ENCODE measurements around the gene MPRIP. TPM values are rescaled to one million over a fixed set of nuclear protein-coding genes. Genes with fewer than 3 reads are reported as not detected.

Gene MPRIP
- polyA plus RNA-seq, 1 donor (not counting 4 experiments of a cell fraction or from before 2014, with no cell fraction given), result 113 TPM

DNA sequence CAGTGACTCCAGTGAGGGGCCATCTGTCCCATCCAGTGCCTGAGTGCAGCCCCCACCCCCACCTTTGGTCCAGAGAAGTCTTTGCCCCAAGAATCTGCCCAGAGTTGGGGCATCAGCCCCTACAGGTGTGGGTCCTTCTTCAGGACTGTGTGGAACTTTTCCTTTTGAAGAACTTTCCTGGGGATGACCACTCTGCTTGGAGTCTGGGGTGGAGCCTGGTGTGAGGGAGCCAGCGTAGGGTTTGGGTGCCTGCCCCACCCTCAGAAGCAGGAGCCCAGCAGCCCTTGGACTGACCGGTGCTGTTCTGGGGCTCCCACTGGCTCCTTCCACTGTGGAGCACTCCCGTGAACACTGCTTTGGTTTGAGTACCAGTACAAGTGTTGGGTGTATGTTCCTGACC is 19.3 kb downstream of the MPRIP start:
- H3K4me1 ChIP-seq (ENCODE audit: control insufficient read depth, extremely low read depth, insufficient read depth, low read length), result peaks cover 19% of the 10 kb centered on the region
- H4K20me1 ChIP-seq (ENCODE audit: control insufficient read depth, extremely low read depth, insufficient read depth, low read length), result peaks cover 24% of the 10 kb centered on the region
- H3K4me3 ChIP-seq (ENCODE audit: control insufficient read depth in 2 of 3, extremely low read depth in 1 of 3, insufficient read depth in 2 of 3, low read depth in 1 of 3, low read length in 3 of 3), result no peak overlapping the region
- DNase-seq (ENCODE audit: low read depth, low spot score) (no peak), FAIRE-seq (no peak)
- TF ChIP-seq, protein P1, sequence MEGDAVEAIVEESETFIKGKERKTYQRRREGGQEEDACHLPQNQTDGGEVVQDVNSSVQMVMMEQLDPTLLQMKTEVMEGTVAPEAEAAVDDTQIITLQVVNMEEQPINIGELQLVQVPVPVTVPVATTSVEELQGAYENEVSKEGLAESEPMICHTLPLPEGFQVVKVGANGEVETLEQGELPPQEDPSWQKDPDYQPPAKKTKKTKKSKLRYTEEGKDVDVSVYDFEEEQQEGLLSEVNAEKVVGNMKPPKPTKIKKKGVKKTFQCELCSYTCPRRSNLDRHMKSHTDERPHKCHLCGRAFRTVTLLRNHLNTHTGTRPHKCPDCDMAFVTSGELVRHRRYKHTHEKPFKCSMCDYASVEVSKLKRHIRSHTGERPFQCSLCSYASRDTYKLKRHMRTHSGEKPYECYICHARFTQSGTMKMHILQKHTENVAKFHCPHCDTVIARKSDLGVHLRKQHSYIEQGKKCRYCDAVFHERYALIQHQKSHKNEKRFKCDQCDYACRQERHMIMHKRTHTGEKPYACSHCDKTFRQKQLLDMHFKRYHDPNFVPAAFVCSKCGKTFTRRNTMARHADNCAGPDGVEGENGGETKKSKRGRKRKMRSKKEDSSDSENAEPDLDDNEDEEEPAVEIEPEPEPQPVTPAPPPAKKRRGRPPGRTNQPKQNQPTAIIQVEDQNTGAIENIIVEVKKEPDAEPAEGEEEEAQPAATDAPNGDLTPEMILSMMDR (optimal IDR thresholded peaks at IDR 0.05 in 1 of 3, IDR thresholded peaks at IDR 0.05 in 1 of 3, conservative IDR thresholded peaks at IDR 0.05 in 1 of 3; ENCODE audit: extremely low read depth in 1 of 3, insufficient read depth in 2 of 3, low read length in 3 of 3), result no peak
- no peak for TF ChIP-seq EZH2 (IDR thresholded peaks at IDR 0.05; ENCODE audit: low read length)
- peaks cover 100% of the 10 kb centered on the region for H3K79me2 ChIP-seq (ENCODE audit: control insufficient read depth, insufficient read depth, low read length)
- no peak overlapping the region for H2AFZ ChIP-seq (ENCODE audit: control insufficient read depth, low read length)
- no peaks in the 10 kb centered on the region for H3K27me3 ChIP-seq (ENCODE audit: control insufficient read depth, extremely low read depth, insufficient read depth, low read length)
- H3K9me3 ChIP-seq (ENCODE audit: control insufficient read depth, low read depth, low read length), result no peaks in the 10 kb centered on the region
- H3K27ac ChIP-seq (ENCODE audit: control insufficient read depth, insufficient read depth, low read length), result no peak overlapping the region
- no peak overlapping the region for H3K4me2 ChIP-seq (ENCODE audit: control insufficient read depth, extremely low read depth, insufficient read depth, low read depth, low read length)
- dilution Hi-C loops (cut with MboI; ENCODE audit: extremely low pct_ligation_motif_present, low sequenced_read_pairs), result no loop called here
- H3K9ac ChIP-seq (ENCODE audit: control insufficient read depth, extremely low read depth, insufficient read depth, low read length), result no peak overlapping the region
- peaks cover 20 to 22% of the 10 kb centered on the region in 2 experiments for H3K36me3 ChIP-seq (ENCODE audit: control insufficient read depth in 2 of 2, extremely low read depth in 1 of 2, insufficient read depth in 2 of 2, low read length in 2 of 2)
- peaks cover 19% of the 10 kb centered on the region for H3K9me1 ChIP-seq (ENCODE audit: control insufficient read depth, extremely low read depth, insufficient read depth, low read length)

DNA sequence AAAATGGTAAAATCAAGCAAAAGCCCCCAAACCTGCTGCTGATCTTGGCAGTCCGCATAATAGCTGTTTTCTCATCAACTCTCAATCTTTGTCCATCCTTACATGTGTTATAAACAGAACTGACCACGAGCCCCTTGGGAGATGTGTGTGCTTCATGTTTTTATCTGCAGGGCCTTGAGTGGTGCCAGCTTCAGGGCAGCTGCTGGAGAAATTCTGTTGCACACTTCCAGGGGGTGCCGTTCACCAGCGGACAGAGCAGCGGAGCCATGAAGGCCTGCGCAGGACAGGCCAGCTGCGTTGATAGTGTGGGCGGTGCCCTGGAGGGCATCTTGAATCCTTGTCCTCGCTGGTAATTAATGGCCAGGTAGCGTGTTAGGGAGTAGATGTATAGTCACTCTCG is 20.1 kb downstream of the MPRIP start:
- dilution Hi-C loops (cut with MboI; ENCODE audit: extremely low pct_ligation_motif_present, low sequenced_read_pairs), result no loop called here
- H2AFZ ChIP-seq (ENCODE audit: control insufficient read depth, low read length), result no peak overlapping the region

More for the DNA sequence above, 20.1 kb downstream of the MPRIP start:
- FAIRE-seq (no peak), DNase-seq (ENCODE audit: low read depth, low spot score) (no peak)
- H3K9ac ChIP-seq (ENCODE audit: control insufficient read depth, extremely low read depth, insufficient read depth, low read length), result no peak overlapping the region
- TF ChIP-seq, protein P1 (optimal IDR thresholded peaks at IDR 0.05 in 1 of 3, IDR thresholded peaks at IDR 0.05 in 1 of 3, conservative IDR thresholded peaks at IDR 0.05 in 1 of 3; ENCODE audit: extremely low read depth in 1 of 3, insufficient read depth in 2 of 3, low read length in 3 of 3), result no peak
- TF ChIP-seq EZH2 (IDR thresholded peaks at IDR 0.05; ENCODE audit: low read length), result no peak
- H3K4me1 ChIP-seq (ENCODE audit: control insufficient read depth, extremely low read depth, insufficient read depth, low read length), result peaks cover 19% of the 10 kb centered on the region
- no peaks in the 10 kb centered on the region for H3K9me3 ChIP-seq (ENCODE audit: control insufficient read depth, low read depth, low read length)
- H3K36me3 ChIP-seq (ENCODE audit: control insufficient read depth in 2 of 2, extremely low read depth in 1 of 2, insufficient read depth in 2 of 2, low read length in 2 of 2), result peaks cover 19 to 22% of the 10 kb centered on the region in 2 experiments
- H3K27me3 ChIP-seq (ENCODE audit: control insufficient read depth, extremely low read depth, insufficient read depth, low read length), result no peaks in the 10 kb centered on the region
- no peak overlapping the region for H3K27ac ChIP-seq (ENCODE audit: control insufficient read depth, insufficient read depth, low read length)
- peaks cover 23% of the 10 kb centered on the region for H4K20me1 ChIP-seq (ENCODE audit: control insufficient read depth, extremely low read depth, insufficient read depth, low read length)
- H3K4me2 ChIP-seq (ENCODE audit: control insufficient read depth, extremely low read depth, insufficient read depth, low read depth, low read length), result no peak overlapping the region
- H3K4me3 ChIP-seq (ENCODE audit: control insufficient read depth in 2 of 3, extremely low read depth in 1 of 3, insufficient read depth in 2 of 3, low read depth in 1 of 3, low read length in 3 of 3), result no peak overlapping the region
- peaks cover 99% of the 10 kb centered on the region for H3K79me2 ChIP-seq (ENCODE audit: control insufficient read depth, insufficient read depth, low read length)
- H3K9me1 ChIP-seq (ENCODE audit: control insufficient read depth, extremely low read depth, insufficient read depth, low read length), result peaks cover 17% of the 10 kb centered on the region
